HG03521 (cell line): ENCODE data around the gene LYPLA2.

ENCODE experiments used
- ATAC-seq: cut with Tn5 transposase; IDR thresholded peaks from one replicate; pipeline ENCODE4 v1.9.1; 2021; ENCODE audit warnings: mild to moderate bottlenecking, moderate library complexity; ENCODE audit not compliant: unreplicated experiment

Gene LYPLA2

GRCh38 chr1:23790696-23791515, at the start of gene LYPLA2:
Gene LYPLA2, plus strand, starts transcription at chr1:23791145. Its CDS starts 1,538 bp downstream, at chr1:23792683.
- peak; percentile 79 for ATAC-seq

GRCh38 chr1:23741609-23742008, 49.3 kb upstream of the LYPLA2 start:
- no peak for ATAC-seq

DNA sequence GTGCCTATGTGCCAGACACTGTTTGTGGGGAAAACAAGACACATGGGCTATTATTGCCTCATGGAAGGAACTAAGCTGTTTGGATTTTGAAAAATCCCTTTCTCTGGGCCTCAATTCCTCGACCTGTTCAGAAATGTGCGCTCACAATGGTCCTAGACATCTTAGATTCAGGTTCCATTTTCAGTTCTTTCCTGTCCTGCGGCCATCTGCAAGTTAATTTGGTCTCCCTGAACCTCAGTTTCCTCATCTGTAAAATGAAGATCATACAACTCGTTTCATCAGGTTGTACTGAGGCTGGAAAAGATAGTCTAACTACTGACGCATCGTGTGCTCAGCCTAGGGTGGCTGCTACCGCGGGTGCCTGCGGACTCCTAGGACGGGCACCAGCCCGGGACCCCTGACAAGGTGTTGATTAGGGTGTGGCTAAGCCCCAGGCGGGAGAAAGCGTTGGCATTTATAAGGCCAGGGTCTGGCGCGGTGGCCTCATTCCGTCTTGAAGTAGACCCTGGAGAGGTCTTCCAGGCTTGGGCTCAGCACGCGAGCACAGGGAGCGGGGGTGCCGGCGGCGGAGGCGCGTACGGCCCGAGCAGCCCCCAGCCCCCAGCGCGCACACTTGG, 48.2 kb upstream of the LYPLA2 start:
- peak; percentile 25 for ATAC-seq

DNA sequence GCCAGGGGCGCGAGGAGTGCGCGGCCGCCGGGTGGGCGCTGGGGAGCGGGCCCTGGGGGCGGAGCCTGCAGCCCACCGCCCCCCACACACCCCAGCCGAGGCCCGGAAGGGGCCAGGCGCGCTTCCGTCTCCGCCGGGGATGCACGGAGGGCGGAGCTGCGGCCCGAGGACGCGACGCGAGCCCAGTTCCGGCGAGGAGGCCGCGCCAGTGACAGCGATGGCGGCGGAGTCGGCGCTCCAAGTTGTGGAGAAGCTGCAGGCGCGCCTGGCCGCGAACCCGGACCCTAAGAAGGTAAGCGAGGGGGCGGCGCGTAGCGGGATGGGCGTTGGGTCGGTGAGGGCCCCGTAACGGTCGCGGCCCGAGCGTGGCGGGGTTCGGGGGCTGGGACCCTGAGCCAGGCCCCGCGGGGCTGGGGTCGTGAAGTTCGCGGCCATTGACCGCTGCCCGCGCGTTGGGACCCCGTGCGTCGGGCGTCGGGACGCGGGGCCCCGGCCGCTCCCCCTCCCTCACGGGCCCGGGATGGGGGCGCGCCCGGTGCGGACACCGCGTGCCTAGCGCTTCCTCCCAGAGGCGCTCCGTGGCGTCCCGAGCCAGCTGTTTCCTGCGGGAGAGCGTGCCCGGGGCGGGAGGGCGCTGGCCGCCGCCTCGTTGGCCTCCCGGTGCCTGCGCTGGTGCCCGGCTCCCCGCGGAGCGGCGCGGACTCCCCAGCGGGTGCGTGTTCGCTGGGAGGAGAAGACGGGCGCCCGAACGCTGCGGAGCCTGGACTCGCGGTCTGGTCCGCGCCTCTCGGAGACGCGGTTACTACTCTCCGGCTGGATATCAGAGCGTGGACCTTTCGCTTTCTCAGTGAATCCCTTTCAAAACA, 47.4 kb upstream of the LYPLA2 start, which contains the start of gene ELOA:
Gene ELOA, plus strand, starts transcription at position 185 of the 866 bp plus-strand sequence. Its CDS starts 33 bp downstream, at position 218.
- ATAC-seq = peak; percentile 76

DNA sequence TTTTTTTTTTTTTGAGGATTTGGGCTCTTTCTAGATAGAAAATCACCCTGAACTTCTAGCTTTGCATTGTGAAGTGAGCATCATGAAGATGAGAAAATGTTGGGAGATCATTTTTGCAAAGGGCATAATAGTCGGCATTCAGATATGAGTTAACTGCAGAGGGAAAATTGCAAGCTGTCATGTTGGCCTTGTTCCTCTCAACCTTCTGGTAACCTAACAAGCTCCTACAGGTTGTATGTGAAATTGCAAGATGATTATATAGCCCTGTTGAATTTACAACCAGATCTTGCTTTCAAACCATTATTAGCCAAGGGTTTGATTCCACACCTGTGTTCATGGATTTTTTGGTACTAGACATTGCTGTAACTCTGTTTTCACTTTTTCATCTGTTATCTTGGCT, 45.4 kb upstream of the LYPLA2 start:
- no peak for ATAC-seq

- no peak for ATAC-seq
Measured at GRCh38 chr1:23748016-23748415, 42.9 kb upstream of the LYPLA2 start.

DNA sequence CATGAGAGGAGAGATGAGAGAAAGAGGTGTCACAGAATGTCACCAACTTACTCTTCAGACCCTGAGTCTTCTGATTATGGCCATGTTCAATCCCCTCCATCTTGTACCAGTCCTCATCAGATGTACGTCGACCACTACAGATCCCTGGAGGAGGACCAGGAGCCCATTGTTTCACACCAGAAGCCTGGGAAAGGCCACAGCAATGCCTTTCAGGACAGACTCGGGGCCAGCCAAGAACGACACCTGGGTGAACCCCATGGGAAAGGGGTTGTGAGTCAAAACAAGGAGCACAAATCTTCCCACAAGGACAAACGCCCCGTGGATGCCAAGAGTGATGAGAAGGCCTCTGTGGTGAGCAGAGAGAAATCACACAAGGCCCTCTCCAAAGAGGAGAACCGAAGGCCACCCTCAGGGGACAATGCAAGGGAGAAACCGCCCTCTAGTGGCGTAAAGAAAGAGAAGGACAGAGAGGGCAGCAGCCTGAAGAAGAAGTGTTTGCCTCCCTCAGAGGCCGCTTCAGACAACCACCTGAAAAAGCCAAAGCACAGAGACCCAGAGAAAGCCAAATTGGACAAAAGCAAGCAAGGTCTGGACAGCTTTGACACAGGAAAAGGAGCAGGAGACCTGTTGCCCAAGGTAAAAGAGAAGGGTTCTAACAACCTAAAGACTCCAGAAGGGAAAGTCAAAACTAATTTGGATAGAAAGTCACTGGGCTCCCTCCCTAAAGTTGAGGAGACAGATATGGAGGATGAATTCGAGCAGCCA, 39.7 kb upstream of the LYPLA2 start:
- no peak for ATAC-seq

GRCh38 chr1:23751815-23752200, 39.1 kb upstream of the LYPLA2 start:
- no peak for ATAC-seq

DNA sequence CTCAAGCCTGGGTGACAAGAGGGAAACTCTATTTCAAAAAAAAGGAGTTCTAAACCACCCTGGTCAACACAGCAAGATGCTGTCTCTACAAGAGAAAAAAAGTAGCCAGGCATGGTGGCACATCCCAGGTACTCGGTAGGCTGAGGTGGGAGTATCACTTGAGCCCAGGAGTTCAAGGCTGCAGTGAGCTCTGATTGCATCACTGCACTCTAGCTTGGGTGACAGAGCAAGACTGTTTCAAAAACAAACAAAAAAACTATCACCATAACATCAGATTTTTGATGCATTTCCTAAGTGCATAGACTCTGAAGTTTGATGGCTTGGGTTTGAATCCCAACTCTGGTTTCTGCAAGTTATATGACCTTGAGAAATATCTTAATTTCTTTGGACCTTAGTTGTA, 38.0 kb upstream of the LYPLA2 start:
- no peak for ATAC-seq

DNA sequence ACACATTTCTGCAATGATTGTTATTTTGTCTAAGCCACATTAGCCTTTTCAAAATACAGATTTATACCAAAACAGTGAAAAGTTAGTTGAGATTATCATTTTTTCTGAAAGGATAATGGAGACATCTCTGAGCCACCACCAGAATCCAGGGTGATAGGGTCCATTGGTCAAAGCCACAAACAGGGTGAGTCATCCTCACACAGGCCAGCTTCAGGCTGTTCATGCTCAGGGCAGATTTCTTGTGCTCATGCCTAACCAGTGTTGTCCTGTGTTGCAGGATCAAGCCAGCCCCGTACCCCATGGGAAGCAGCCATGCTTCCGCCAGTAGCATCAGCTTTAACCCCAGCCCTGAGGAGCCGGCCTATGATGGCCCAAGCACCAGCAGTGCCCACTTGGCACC, 34.3 kb upstream of the LYPLA2 start:
- no peak for ATAC-seq

DNA sequence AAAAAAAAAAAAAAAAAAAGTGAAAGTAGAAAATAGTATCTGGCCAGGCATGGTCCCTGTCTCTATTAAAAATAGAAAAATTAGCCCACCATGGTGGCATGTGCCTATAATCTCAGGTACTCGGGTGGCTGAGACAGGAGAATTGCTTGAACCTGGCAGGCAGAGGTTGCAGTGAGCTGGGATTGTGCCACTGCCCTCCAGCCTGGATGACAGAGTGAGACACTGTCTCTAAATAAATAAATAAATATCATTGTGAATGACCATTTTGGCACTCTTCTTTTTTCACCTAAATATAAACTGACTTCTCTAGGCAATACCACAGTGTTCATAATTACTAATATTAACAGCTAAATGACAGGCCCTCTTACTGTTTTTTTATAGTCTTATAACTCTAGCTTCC, 33.1 kb upstream of the LYPLA2 start:
- no peak for ATAC-seq

DNA sequence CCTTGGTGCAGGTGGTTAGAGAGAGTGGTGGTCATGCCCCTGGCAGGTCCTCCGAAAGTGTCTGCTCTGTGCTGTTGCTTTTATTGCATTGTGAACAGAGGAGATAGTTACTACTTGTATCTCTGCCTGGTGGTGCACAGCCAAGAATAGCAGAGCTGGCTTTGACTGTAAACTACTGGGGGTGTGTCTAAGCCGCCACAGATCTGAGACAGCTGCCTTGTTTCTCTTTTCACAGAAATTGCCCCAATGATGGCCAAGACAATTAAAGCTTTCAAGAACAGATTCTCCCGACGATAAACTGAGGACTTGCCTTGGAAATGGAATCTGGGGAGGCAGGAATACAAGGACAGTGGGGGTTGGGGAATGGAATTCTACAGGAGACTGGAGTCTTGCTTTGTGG, 31.7 kb upstream of the LYPLA2 start:
- no peak for ATAC-seq

DNA sequence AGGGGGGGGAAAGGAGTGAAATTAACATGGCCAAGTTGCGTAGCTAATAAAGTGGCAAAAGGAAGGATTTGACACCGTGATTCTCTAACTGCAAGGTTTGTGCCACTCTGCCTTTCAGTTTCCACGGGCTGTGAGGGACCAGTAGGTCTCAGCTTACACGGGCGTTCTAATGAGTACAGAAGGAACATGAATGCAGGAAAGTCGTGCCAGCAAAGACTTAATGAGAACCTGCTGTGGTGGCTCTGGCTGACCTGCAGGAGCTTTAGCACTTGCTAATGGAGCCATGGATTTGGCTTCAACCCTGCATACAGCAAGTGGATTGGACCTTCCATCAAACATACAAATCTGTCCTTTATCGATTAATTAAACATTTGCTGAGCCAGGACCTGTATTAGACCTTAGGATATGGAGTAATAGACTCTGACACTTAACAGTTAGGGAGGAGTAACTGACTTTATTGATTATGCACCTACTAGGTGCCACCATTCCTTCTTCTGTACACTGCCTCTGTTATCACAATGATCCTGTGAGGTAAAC, 27.8 kb upstream of the LYPLA2 start:
- ATAC-seq = no peak

DNA sequence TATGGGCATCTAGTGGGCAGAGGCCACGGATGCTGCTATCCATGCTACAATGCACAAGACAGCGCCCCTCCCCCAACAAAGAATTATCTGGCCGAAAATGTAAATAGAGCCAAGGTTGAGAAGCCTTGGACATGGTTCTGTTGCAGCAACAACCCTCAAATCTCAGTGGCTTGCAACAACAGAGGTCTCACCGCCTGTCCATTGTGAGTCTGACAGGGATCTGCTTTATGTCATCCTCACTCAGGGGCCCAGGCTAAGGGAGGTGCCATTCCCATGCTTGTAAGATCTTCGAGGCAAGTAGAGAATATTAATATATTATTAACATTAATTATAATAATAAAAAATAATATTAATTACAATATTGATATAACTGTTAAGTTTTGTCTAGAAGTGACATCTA, 22.2 kb upstream of the LYPLA2 start:
- no peak for ATAC-seq

DNA sequence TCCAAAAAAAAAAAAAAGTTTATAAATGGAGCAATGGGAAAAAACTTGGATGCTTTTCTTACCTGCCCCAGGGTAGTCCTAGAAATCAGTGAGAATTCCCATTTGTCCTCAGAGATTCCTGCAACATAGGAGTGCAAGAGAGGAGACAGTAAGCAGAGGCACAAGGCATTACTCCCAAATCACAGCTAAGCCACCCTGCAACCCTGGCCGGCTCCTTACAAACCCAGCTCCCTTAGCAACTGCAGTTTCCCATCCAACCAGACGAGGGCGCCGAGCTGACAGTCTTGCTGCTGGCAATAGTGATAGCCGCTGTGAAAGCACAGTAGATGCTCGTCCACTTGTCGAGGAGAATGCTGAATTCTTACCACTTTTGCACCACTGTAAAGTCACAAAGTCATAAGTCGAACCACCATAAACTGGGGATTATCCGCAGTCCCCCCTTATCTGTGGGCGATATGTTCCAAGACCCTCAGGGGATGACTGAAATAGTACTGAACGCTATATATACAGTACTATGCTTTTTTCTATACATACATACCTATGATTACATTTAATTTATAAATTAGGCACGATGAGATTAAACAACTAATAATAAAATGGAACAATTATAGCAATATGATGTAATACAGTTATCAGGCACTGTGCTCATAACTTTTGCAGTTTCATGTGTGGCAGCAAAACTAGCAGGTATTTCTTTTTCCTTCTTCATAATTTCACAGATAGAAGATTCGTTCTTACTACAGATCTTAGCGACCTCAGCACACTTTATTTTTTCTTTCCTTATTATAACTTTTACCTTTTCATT, 18.7 kb upstream of the LYPLA2 start:
- ATAC-seq = peak; percentile 45

DNA sequence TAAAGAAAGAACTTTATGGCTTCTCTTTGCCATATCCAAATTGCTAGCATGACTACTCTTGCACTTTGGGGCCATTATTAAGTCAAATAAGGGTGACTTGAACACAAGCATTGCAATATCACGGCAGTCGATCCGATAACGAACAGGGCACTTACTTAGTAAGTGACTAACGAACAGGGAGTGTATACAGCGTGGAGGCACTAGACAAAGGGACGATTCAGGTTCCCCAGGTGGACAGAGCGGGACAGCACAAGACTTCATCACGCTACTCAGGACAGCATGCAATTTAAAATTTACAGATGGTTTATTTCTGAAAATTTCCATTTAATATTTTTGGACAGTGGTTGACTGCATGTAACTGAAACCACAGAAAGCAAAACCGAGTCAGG, 18.1 kb upstream of the LYPLA2 start:
- ATAC-seq = no peak

GRCh38 chr1:23774174-23774880, 16.6 kb upstream of the LYPLA2 start:
- no peak for ATAC-seq

DNA sequence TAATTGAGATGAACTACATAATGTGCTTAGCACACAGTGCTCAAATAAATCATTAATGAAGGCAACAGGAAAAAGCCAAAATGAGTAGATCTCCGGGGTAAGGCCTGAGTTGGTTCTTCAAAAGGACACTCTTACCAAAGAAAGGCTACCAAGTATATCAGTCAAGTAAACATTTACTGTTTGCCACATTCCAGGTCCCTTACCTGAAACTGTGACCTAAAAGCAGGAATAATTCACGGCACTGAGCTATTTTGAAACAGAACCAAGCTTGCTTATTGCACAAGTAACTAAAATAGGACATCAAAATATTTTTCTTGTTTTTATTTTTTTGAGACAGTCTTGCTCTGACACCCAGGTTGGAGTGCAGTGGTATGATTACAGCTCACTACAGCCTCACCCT, 14.7 kb upstream of the LYPLA2 start:
- ATAC-seq = no peak
